Measurements from ENCODE around the gene TMPRSS4. TPM values are rescaled to one million over a fixed set of nuclear protein-coding genes. Genes with fewer than 3 reads are reported as not detected.

Gene TMPRSS4
- total and polyA plus RNA-seq, 9 of the 15 experiments (the other 6 are each of a cell fraction or from before 2014, with no cell fraction given) = 4.0 to 10.0 (median 5.6) TPM

- no peak for TF ChIP-seq MGA (IDR thresholded peaks at IDR 0.05)
- no peak for TF ChIP-seq DEAF1 (CRISPR knock-in tag; IDR thresholded peaks at IDR 0.05)
Measured at GRCh38 chr11:118149493-118149892, 72.6 kb downstream of the TMPRSS4 start (continued).
